OCI-LY3 (cell line): ENCODE measurements around the gene NDUFB3.
"Not testable (repeated sequence)": the region's sequence is repeated elsewhere in the genome, so short reads cannot be mapped to it uniquely, and the experiment has no call there.

Experiments
- H2AFZ ChIP-seq: fragments of 200-600, 300-600 bp; shearing (Covaris generic); 2 replicates; pipeline ENCODE4 v1.6.0; 2014; ENCODE audit warnings: antibody characterized with exemption, low read depth, low read length
- H3K27ac ChIP-seq: fragments of 200-600, 300-600 bp; sonication (generic); 2 replicates; pipeline ENCODE4 v1.5.1; 2014; ENCODE audit warnings: mild to moderate bottlenecking, low read length, moderate library complexity, mixed read lengths
- H3K27me3 ChIP-seq: fragments of 200-600, 300-600 bp; sonication (generic); 2 replicates; pipeline ENCODE4 v1.6.1; 2014; ENCODE audit warnings: low read depth, low read length, mixed read lengths
- H3K36me3 ChIP-seq: fragments of 200-600, 300-600 bp; sonication (generic); replicated peaks from 2 replicates; pipeline ENCODE3; 2014; ENCODE audit warnings: low read depth, low read length, mixed read lengths
- H3K4me1 ChIP-seq: fragments of 300-600, 200-600 bp; sonication (generic); 2 replicates; pipeline ENCODE4 v1.6.1; 2014; ENCODE audit warnings: low read length, mixed read lengths
- H3K4me2 ChIP-seq: fragments of 200-600, 300-600 bp; sonication (generic); 2 replicates; pipeline ENCODE4 v1.6.1; 2014; ENCODE audit warnings: low read length, mixed read lengths
- H3K4me3 ChIP-seq: fragments of 300-600, 200-600 bp; sonication (generic); 2 replicates; pipeline ENCODE4 v1.5.1; 2014; ENCODE audit warnings: antibody characterized with exemption, mild to moderate bottlenecking, low read length, moderate library complexity
- H3K79me2 ChIP-seq: fragments of 300-600, 200-600 bp; shearing (Covaris generic); 2 replicates; pipeline ENCODE4 v1.6.1; 2014; ENCODE audit warnings: mild to moderate bottlenecking, low read length, mixed read lengths
- H3K9ac ChIP-seq: fragments of 300-600, 200-600 bp; shearing (Covaris generic); 2 replicates; pipeline ENCODE4 v1.6.0; 2014; ENCODE audit warnings: mild to moderate bottlenecking, low read length, moderate library complexity
- H3K9me3 ChIP-seq: fragments of 200-600, 300-600 bp; shearing (Covaris generic); 2 replicates; pipeline ENCODE4 v1.6.1; 2014; ENCODE audit warnings: low read length, mixed read lengths; ENCODE audit not compliant: insufficient read depth
- H4K20me1 ChIP-seq: fragments of 200-600, 300-600 bp; sonication (generic); 2 replicates; pipeline ENCODE4 v1.6.1; 2016; ENCODE audit warnings: low read length, mixed read lengths; ENCODE audit not compliant: insufficient read depth
- EZH2phosphoT487 ChIP-seq: fragments of 200-600 bp; shearing (Covaris generic); IDR thresholded peaks from 2 replicates; pipeline ENCODE4 v1.6.1; 2018; ENCODE audit warnings: antibody characterized with exemption, mixed run types, low read depth
- TF ChIP-seq, protein P1 (sequence below): fragments of 200-600, 300-600 bp; sonication (generic); IDR thresholded peaks from 2 replicates; pipeline ENCODE4 v1.5.1; 2014; ENCODE audit warnings: antibody characterized with exemption, low read length, low read depth

NDUFB3 gene

GRCh38 chr2:201114846-201115245 is 43.0 kb downstream of the NDUFB3 start:
- TF ChIP-seq EZH2phosphoT487 = no peak
- TF ChIP-seq, protein P1, sequence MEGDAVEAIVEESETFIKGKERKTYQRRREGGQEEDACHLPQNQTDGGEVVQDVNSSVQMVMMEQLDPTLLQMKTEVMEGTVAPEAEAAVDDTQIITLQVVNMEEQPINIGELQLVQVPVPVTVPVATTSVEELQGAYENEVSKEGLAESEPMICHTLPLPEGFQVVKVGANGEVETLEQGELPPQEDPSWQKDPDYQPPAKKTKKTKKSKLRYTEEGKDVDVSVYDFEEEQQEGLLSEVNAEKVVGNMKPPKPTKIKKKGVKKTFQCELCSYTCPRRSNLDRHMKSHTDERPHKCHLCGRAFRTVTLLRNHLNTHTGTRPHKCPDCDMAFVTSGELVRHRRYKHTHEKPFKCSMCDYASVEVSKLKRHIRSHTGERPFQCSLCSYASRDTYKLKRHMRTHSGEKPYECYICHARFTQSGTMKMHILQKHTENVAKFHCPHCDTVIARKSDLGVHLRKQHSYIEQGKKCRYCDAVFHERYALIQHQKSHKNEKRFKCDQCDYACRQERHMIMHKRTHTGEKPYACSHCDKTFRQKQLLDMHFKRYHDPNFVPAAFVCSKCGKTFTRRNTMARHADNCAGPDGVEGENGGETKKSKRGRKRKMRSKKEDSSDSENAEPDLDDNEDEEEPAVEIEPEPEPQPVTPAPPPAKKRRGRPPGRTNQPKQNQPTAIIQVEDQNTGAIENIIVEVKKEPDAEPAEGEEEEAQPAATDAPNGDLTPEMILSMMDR = no peak
- Histone ChIP-seq H3K9me3 (no peaks in the 10 kb centered on the region), H3K9ac (no peak overlapping the region), H3K4me3 (no peak overlapping the region), H3K27me3 (no peaks in the 10 kb centered on the region), H3K36me3 (peaks cover 7% of the 10 kb centered on the region), H3K4me1 (peaks cover 17% of the 10 kb centered on the region), H4K20me1 (no peaks in the 10 kb centered on the region), H2AFZ (no peak overlapping the region), H3K79me2 (peaks cover 46% of the 10 kb centered on the region), H3K27ac (no peak overlapping the region), H3K4me2 (peak overlapping the region; percentile 11; the same call in 1 of the 2 replicates)

DNA sequence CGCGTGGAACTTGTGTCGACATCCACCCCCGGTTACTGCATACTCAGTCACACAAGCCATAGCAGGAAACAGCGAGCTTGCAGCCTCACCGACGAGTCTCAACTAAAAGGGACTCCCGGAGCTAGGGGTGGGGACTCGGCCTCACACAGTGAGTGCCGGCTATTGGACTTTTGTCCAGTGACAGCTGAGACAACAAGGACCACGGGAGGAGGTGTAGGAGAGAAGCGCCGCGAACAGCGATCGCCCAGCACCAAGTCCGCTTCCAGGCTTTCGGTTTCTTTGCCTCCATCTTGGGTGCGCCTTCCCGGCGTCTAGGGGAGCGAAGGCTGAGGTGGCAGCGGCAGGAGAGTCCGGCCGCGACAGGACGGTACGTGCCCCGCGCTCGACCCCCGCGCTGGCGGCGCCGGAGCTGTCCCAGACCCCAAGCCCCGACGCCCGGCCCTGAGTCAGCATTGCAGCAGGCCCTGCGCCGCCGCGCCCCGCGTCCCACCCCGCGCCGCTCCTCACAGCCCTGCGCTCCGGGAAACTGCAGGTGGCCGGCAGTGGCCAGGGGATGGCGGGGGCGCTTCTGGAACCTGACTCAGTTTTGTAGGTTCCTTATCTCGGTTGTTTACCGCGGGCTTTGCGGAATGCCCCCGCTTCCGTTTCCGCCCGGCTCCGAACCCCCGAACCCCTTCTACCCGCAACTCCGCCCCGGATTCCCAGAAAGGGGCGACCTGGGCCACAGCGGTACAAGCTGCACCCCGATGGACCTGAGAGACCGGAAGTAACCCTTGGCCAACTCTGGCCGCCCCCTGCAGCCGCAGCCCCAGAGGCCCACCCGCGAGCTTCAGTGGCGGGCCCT is 44.5 kb downstream of the NDUFB3 start, which contains the start of gene CFLAR:
Gene CFLAR, plus strand, starts transcription at position 50 of the 844 bp plus-strand sequence. CDS start 13,702 bp downstream, outside the sequence.
- Histone ChIP-seq H3K9ac (peak within 1 kb of the TSS; percentile 99), H3K4me1 (peaks cover 22% of the 10 kb centered on the region), H3K4me3 (peak within 1 kb of the TSS; percentile 94), H3K9me3 (no peaks in the 10 kb centered on the region), H4K20me1 (no peaks in the 10 kb centered on the region), H3K79me2 (peaks cover 61% of the 10 kb centered on the region), H3K36me3 (peaks cover 20% of the 10 kb centered on the region), H3K27me3 (no peaks in the 10 kb centered on the region), H2AFZ (peak within 1 kb of the TSS; percentile 72), H3K27ac (peak within 1 kb of the TSS; percentile 96), H3K4me2 (peak within 1 kb of the TSS; percentile 94)
- no peak for TF ChIP-seq EZH2phosphoT487
- TF ChIP-seq, protein P1 = no peak

GRCh38 chr2:201116959-201117734 is 45.3 kb downstream of the NDUFB3 start:
- no peak for TF ChIP-seq EZH2phosphoT487
- TF ChIP-seq, protein P1 = peak; percentile 34; the same call in 1 of the 2 replicates
- Histone ChIP-seq H4K20me1 (no peaks in the 10 kb centered on the region), H3K27ac (peak overlapping the region; percentile 96), H3K4me2 (peak overlapping the region; percentile 94), H3K9ac (peak overlapping the region; percentile 99), H3K27me3 (no peaks in the 10 kb centered on the region), H3K79me2 (peaks cover 69% of the 10 kb centered on the region), H3K4me3 (peak overlapping the region; percentile 94), H3K36me3 (peaks cover 27% of the 10 kb centered on the region), H3K4me1 (peaks cover 30% of the 10 kb centered on the region), H2AFZ (no peak overlapping the region), H3K9me3 (no peaks in the 10 kb centered on the region)

DNA sequence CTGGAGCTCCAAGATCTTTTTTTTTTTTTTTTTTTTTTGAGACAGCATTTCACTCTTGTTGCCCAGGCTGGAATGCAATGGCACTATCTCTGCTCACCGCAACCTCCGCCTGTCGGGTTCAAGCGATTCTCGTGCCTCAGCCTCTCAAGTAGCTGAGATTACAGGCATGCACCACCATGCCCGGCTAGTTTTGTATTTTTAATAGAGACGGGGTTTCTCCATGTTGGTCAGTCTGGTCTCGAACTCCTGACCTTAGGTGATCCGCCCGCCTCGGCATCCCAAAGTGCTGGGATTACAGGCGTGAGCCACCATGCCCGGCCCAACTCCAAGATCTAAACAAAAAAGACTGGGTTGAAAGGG is 45.9 kb downstream of the NDUFB3 start:
- peak overlapping the region; percentile 96 for H3K27ac ChIP-seq
- not testable (repeated sequence) for H4K20me1 ChIP-seq, H3K9me3 ChIP-seq, H3K27me3 ChIP-seq, H2AFZ ChIP-seq
- H3K4me3 ChIP-seq = peak overlapping the region; percentile 94
- H3K4me1 ChIP-seq = peaks cover 36% of the 10 kb centered on the region
- H3K79me2 ChIP-seq = peaks cover 75% of the 10 kb centered on the region
- peaks cover 32% of the 10 kb centered on the region for H3K36me3 ChIP-seq
- H3K9ac ChIP-seq = peak overlapping the region; percentile 99
- H3K4me2 ChIP-seq = peak overlapping the region; percentile 94
